DND-41 (cell line): ENCODE measurements around the gene ABCA2.

Experiments used
- CTCF ChIP-seq: IDR thresholded peaks from 2 replicates; pipeline ENCODE4 v1.5.1; 2012; ENCODE audit warnings: borderline replicate concordance, low read length, moderate library complexity, mild to moderate bottlenecking; ENCODE audit not compliant: poor library complexity, severe bottlenecking; ENCODE audit errors: extremely low read depth
- EZH2 ChIP-seq: IDR thresholded peaks from 3 replicates; pipeline ENCODE4 v1.6.1; 2012; ENCODE audit warnings: borderline replicate concordance, low read depth, mild to moderate bottlenecking, moderate library complexity, low read length, inconsistent platforms; ENCODE audit not compliant: severe bottlenecking

GRCh38 chr9:136994180-136994887, 33.7 kb downstream of the ABCA2 start:
- TF ChIP-seq CTCF = no peak
- TF ChIP-seq EZH2 = no peak
